Thyroid gland (tissue), 4 donors: ENCODE data around the gene RNF40.

Experiments
- POLR2A ChIP-seq, 2 donors: fragments of 450-650 bp; IDR thresholded peaks; one replicate each; pipeline ENCODE4 v1.6.1; 2017; ENCODE audit warnings: antibody characterized with exemption in 2 of 2, mild to moderate bottlenecking in 2 of 2, moderate library complexity in 1 of 2
- TF ChIP-seq, protein P1 (sequence below), 6 experiments: fragments of 200-600 bp in 3 of 6; fragments of 450-650 bp in 3 of 6; sonication (generic) in 3 of 6; IDR thresholded peaks; one replicate each; pipeline ENCODE4 v1.5.1; 2016 to 2019; ENCODE audit warnings: antibody characterized with exemption in 6 of 6, mild to moderate bottlenecking in 2 of 6, inconsistent platforms in 1 of 6, moderate library complexity in 1 of 6

DNA sequence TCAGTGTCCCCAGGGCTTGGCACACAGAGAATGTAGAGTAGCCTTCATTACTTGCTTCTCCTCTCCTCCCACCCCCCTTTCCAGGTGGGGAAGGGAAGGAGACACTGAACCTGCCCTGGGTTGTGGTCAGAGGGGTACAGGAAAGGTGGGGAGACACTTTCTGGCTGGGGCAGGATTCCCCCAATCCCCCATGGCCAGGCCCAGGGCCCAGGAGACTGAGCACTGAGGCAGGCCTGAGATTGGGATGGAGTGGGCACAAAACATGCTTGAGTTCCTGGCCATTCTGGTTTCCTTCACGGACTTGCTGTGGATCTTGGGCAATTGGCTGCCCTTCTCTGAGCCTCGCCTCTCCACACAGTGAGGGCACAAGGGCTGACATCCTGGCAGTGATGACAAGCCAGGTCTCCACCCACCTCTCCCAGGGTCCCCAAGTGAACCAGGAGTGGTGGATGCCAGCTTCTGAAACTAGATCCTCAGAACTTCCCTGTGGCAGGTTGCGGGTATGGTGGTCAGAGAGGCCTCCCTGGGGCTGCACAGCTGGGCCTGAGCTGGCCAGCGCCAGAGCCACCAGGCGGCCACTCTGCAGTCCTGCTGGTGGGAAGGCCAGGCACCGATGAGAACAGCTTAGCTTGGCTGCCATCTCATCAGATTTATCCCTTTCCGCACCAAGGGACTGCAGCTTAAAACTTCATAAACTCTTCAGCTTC lies 15.6 kb downstream of the RNF40 start:
- no peak for TF ChIP-seq POLR2A (IDR thresholded peaks at IDR 0.05)
- TF ChIP-seq, protein P1, sequence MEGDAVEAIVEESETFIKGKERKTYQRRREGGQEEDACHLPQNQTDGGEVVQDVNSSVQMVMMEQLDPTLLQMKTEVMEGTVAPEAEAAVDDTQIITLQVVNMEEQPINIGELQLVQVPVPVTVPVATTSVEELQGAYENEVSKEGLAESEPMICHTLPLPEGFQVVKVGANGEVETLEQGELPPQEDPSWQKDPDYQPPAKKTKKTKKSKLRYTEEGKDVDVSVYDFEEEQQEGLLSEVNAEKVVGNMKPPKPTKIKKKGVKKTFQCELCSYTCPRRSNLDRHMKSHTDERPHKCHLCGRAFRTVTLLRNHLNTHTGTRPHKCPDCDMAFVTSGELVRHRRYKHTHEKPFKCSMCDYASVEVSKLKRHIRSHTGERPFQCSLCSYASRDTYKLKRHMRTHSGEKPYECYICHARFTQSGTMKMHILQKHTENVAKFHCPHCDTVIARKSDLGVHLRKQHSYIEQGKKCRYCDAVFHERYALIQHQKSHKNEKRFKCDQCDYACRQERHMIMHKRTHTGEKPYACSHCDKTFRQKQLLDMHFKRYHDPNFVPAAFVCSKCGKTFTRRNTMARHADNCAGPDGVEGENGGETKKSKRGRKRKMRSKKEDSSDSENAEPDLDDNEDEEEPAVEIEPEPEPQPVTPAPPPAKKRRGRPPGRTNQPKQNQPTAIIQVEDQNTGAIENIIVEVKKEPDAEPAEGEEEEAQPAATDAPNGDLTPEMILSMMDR (IDR thresholded peaks at IDR 0.05) = no peak
